ENCODE results near the gene LDLRAD4. TPM values are rescaled to one million over a fixed set of nuclear protein-coding genes. Genes with fewer than 3 reads are reported as not detected.

Gene LDLRAD4
- total and polyA plus RNA-seq, 9 of the 15 experiments (the other 6 are each of a cell fraction or from before 2014, with no cell fraction given) = 0.01 TPM; not detected in 8

GRCh38 chr18:13202571-13202970 is 16.0 kb upstream of the LDLRAD4 start:
- H3K36me3 ChIP-seq (ENCODE audit: control insufficient read depth, insufficient read depth, low read length) = no peaks in the 10 kb centered on the region
- H3K4me2 ChIP-seq (ENCODE audit: insufficient read depth, low read length) = no peak overlapping the region
- H3K4me1 ChIP-seq (replicated peaks in 1 of 2; ENCODE audit: control insufficient read depth in 2 of 2, insufficient read depth in 2 of 2, low read length in 2 of 2) = no peaks in the 10 kb centered on the region
- DNase-seq (ENCODE audit: extremely low read depth in 1 of 4, low spot score in 3 of 4) (no peak), FAIRE-seq (no peak), ATAC-seq (no peak)
- ChIA-PET POLR2A (no interaction called here), CTCF (ENCODE audit: low intra/inter-chr PET ratio) (no interaction called here)
- BruUV-seq (replicated peaks) = no TSS peak
- H4K20me1 ChIP-seq (replicated peaks; ENCODE audit: control insufficient read depth, insufficient read depth, low read length) = no peaks in the 10 kb centered on the region
- H3K9me1 ChIP-seq (ENCODE audit: control insufficient read depth, insufficient read depth, low read length) = no peaks in the 10 kb centered on the region
- intact Hi-C loops (cut with micrococcal nuclease) = no loop called here
- H3K4me3 ChIP-seq = no peak overlapping the region
- peaks cover 0 to 9% of the 10 kb centered on the region in 2 experiments; a peak in 3 of 5 replicates for H3K27me3 ChIP-seq (ENCODE audit: control insufficient read depth in 2 of 2, insufficient read depth in 2 of 2, low read length in 2 of 2)
- WGBS (ENCODE audit: insufficient coverage, low coverage, missing lambda C conversion rate) = 4% methylated on average over 8 of the region's 8 CpGs
- no peak for TF ChIP-seq TEAD1 (CRISPR knock-in tag; IDR thresholded peaks at IDR 0.05)
- no peak for TF ChIP-seq SMARCA4 (IDR thresholded peaks at IDR 0.05)
- TF ChIP-seq GTF3C2 (IDR thresholded peaks at IDR 0.05; ENCODE audit: borderline replicate concordance, extremely low read depth, insufficient read length) = no peak
- TF ChIP-seq, protein P1, sequence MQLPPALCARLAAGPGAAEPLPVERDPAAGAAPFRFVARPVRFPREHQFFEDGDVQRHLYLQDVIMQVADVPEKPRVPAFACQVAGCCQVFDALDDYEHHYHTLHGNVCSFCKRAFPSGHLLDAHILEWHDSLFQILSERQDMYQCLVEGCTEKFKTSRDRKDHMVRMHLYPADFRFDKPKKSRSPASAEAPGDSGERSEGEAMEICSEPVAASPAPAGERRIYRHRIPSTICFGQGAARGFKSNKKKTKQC (CRISPR knock-in tag; IDR thresholded peaks at IDR 0.05) = no peak
- H3K9me3 ChIP-seq (replicated peaks; ENCODE audit: control insufficient read depth, insufficient read depth, low read depth, low read length) = peaks cover 2% of the 10 kb centered on the region
- no peak overlapping the region for H3K9ac ChIP-seq (ENCODE audit: insufficient read depth in 1 of 2, low read depth in 2 of 2, low read length in 2 of 2)
- no peaks in the 10 kb centered on the region for H3K79me2 ChIP-seq (ENCODE audit: control insufficient read depth, insufficient read depth, low read length)
- no peak overlapping the region for H2AFZ ChIP-seq (ENCODE audit: low read depth, low read length)
- no peak overlapping the region for H3K27ac ChIP-seq (ENCODE audit: extremely low read depth, low read depth, low read length)
- in situ Hi-C loops (cut with MboI) = no loop called here

Data from K562 (cell line).